GM18499 (cell line): ENCODE results near the gene RPL41.
"Not testable (repeated sequence)": the region's sequence is repeated elsewhere in the genome, so short reads cannot be mapped to it uniquely, and the experiment has no call there.

Experiments used
- ATAC-seq: cut with Tn5 transposase; IDR thresholded peaks from one replicate; pipeline ENCODE4 v1.9.1; 2021; ENCODE audit warnings: moderate number of reproducible peaks; ENCODE audit not compliant: insufficient read depth, unreplicated experiment

RPL41 gene

DNA sequence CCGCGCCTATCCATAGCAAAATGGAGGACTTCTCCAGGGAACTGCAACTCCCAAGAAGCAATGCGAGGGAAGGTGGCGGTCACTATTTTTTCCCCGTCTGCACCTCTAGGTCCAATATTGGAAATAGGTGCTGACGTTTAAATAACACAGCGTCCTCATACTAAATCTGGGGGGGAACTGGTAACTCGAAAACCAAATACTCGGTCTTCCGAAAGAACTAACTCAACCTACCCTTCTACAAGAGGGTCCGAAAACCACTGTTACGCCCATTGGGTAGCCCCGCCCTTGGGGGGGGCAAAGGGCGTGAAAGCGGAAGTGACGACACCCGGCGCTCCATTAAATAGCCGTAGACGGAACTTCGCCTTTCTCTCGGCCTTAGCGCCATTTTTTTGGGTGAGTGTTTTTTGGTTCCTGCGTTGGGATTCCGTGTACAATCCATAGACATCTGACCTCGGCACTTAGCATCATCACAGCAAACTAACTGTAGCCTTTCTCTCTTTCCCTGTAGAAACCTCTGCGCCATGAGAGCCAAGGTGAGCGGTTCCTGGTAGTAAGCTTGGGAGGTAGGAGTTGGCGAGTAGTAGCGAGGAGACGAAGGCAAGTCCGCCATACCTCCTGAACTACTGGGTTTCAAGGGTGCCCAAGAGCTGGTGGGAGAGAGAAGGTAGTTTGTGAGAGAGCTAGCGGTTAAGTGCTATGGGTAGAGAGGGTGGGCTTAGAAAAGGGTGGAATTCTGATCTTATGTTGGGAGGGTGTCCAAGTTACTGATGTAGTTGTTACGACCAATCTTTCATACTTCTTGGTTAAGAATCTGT, at the start of gene RPL41:
Gene RPL41, plus strand, starts transcription at position 367 of the 815 bp plus-strand sequence.
- peak; percentile 31 for ATAC-seq

DNA sequence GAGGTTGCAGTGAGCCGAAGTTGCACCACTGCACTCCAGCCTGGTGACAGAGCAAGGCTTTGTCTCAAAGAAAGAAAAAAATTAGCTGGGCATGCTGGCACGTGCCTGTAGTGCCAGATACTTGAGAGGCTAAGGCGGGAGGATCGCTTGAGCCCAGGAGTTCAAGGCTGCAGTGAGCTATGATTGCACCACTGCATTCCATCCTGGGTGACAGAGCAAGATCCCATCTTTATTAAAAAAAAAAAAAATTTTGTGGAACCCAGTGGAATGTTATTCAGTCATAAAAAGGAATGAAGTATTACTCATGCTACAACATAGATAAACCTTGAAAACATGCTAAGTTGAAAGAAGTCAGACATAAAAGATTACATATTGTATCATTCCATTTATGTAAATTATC, 44.8 kb upstream of the RPL41 start:
- no peak for ATAC-seq

DNA sequence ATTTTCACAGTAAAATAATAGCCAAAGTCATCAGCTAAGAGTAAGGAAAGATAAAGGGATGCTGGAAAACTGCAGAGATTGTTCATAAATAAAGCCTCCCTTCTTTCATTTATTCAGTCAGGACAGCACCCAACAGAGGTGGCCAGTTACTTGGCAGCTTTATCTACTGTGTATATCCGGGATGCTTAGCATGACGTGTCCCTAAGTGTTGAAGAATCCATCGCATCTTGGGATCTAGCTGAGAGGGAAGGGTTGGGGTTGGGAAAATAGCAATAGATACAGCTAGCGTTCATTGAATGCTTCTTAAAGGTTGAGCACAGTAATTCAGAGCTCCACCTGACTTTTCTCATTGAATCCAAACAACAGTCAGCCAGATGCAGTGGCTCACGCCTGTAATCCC, 42.0 kb upstream of the RPL41 start:
- no peak for ATAC-seq

DNA sequence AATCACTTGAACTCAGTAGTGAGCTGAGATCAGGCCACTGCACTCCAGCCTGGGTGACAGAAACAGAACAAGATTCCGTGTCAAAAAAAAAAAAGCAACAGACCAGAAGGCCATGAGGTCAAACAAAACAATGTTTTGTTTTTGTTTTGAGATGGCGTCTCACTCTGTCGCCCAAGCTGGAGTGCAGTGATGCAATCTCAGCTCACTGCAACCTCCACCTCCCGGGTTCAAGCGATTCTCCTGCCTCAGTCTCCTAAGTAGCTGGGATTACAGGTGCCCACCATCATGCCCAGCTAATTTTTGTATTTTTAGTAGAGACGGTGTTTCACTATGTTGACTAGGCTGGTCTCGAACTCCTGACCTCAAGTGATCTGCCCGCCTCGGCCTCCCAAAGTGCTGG, 38.5 kb upstream of the RPL41 start:
- ATAC-seq = not testable (repeated sequence)

DNA sequence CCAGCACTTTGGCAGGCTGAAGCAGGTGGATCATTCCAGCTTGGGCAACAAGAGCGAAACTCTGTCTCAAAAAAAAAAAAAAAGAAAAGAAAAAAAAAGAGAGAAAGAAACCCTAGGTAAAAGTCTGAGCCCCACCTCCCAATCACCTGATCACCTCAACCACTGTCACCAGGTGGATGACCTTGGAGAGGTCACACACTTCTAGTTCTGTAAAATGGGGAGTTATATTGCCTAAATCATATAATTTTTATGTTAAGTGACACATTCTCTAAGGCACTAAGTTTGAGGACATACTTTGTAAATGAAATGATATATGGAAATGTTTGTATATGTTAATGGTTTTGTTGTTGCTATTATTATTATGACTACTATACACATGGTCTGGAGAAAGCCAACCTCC, 38.0 kb upstream of the RPL41 start:
- ATAC-seq = no peak

DNA sequence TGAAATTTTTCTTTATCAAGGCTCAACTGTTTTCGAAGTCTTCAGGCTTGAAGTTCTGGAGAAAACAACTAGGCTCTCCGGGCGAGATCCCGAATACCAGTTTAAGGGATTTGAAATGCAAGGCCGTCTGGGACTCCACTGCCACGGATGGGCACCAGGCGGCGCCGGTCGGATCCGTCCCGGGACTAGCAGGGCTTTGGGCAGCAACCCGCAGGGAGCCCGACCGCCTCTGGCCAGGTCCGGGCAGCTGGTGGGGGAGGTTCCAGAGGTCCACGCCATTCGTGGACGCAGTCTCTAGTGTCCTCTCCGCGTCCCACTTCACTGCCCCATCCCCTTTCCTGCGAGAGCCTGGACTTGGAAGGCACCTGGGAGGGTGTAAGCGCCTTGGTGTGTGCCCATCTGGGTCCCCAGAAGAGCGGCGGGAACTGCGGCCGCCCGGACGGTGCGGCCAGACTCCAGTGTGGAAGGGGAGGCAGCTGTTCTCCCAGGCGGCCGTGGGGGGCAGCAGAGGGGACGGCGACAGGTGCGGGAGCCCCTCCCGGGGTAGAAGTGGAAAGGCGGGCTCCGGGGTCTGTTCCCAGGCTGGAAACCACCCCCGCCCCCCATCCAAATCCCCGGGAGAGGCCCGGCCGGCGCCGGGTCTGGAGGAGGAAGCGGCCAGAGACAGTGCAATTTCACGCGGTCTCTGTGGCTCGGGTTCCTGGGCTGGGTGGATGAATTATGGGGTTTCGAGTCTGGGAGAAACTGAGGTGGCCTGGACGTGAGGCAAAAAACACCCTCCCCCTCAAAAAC, 37.3 kb upstream of the RPL41 start:
- ATAC-seq = no peak

DNA sequence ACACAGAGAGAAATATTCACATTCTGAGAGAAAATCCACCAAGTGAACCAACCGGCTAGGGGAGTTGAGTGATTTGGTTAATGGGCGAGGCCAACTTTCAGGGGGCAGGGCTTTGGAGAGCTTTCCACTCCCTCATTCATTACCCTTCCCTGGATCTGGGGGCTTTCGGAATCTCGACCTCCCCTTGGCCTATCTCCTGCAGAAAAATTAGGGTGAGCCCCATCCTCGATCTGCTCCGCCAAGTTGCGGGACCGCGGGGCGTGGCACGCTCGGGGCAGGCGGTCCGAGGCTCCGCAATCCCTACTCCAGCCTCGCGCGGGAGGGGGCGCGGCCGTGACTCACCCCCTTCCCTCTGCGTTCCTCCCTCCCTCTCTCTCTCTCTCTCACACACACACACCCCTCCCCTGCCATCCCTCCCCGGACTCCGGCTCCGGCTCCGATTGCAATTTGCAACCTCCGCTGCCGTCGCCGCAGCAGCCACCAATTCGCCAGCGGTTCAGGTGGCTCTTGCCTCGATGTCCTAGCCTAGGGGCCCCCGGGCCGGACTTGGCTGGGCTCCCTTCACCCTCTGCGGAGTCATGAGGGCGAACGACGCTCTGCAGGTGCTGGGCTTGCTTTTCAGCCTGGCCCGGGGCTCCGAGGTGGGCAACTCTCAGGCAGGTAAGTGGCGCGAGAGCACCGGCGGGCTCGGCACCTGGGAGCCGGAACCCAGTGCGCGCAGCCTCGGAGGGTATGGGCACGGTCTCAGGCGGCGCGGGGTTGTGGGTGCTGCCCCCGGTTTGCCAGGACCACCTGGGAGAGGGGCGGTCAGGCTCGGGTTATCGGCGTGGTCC, 36.5 kb upstream of the RPL41 start, which contains the start of gene ERBB3:
Gene ERBB3, plus strand, starts transcription at position 443 of the 833 bp plus-strand sequence. Its CDS starts 136 bp downstream, at position 579.
- ATAC-seq = no peak

DNA sequence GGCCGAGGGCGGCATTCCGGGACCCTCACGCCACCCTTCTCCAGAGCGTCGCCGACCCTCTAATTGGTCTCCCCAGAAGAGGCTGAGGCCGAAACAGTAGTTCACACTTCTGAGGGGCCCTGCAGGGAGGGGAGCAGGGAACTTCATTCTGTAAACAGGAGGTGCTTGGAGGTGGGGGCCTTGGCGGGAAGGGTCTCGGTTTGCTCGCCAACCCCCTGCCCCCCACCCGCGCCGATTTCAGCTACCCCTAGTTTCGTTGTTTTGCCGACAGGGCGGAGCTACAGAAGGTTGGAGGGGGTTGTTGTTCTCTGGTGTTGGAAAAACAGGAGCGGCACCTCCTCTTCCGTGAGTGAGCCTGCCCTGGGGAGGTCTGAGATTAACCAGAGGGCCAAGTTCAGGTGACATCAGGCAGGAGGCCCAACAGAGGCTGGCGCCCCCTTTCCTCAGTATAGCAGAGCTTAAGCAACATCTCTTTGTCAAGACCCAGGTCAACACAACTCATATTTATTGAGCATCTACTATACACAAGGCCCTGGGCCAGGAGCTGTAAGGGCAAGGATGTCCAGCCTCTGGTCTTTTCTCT, 35.8 kb upstream of the RPL41 start:
- ATAC-seq = no peak

DNA sequence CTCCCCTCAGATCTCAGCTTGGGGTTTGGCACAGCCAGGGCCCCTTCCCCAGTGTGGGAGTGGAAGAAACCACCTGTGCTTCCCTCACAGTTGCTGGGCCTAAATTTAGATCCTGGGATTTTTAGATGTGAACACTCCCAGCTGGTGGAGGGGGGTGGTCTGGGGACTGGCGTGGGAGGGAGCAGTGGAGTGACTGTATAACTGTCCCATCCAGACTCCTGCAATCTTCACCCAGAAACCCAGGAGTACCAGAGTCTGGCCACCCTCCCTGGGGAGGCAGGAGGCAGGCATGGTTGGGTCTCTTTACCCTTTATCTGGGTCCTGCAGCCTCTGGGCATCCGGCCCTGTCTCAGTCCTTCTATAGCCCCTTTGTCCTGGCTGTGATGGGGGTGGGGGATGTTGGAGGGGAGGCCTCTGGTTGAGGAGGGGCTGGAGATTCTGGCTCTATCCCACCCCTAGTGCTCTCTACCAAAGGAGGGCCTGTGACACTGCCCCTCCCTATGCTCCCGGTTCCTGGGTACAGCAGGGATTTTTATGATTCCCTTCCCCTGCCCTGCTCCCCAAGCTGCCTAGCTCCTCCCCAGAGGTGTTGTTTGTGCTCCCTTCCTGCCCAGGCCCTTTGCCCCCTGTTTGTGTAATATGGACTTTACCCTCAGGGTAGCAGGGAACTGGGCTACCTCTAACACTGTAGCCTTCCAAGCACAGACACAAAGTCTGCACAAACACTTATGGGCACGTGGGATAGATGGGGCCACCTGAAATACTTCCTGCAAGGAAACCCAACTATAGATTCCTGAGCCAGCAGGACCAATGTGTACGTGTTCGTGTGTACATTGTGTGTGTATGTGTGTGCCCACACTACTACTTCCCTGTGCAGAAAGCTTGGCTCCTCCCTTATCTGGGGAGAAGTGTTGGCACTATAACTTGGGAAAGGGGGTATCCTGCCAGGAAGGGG, 34.8 kb upstream of the RPL41 start:
- ATAC-seq = no peak

DNA sequence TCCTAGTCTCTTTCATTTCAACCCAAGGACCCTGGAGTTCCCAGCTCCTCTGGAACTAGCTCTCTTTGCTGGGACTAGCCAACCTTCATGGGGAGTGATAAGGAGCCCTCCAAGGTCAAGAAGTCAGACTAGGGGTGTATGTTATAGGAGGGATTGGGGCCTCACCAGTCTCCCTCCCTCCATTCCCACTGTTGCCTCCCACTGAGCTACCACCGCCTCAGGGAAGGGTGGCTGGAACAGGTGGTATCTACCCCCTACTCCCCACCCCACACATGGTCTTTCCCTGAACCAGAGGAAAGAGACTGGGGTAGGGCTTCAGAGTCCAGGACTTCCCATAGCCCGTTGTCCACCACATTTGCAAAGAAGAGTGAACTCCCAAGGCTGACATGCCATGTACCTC, 34.1 kb upstream of the RPL41 start:
- ATAC-seq = no peak

DNA sequence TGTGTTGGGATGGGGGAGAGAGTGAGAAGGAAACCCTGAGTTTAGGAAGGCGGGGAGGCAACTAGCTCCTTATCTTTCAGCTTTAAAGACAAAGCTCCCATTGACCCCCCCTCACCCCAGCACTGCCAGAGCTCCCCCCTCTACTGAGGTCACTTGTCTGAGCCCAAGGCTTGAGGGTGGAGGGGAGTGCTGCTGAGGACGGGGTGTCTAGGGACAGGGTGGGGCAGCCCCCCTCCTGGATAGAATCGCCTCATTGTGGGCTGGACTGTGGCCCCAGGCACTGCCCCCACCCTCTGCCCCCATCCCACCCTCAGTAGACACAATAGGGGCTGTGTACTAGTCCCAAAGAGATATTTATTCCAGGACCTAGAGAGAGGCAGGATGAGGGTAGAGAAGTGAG, 33.5 kb upstream of the RPL41 start:
- no peak for ATAC-seq

DNA sequence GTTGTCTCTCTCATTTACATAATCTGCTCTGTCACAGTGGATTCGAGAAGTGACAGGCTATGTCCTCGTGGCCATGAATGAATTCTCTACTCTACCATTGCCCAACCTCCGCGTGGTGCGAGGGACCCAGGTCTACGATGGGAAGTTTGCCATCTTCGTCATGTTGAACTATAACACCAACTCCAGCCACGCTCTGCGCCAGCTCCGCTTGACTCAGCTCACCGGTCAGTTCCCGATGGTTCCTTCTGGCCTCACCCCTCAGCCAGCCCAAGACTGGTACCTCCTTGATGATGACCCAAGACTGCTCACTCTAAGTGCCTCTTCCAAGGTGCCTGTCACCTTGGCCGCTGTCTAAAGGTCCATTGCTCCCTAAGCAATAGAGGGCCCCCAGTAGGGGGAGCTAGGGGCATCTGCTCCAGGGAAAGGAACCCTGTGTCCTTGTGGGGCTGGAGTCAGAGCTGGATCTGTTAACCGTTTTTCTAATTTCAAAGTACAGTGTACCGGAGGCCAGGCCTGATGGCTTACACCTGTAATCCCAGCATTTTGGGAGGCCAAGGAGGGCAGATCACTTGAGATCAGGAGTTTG, 31.4 kb upstream of the RPL41 start:
- ATAC-seq = no peak

DNA sequence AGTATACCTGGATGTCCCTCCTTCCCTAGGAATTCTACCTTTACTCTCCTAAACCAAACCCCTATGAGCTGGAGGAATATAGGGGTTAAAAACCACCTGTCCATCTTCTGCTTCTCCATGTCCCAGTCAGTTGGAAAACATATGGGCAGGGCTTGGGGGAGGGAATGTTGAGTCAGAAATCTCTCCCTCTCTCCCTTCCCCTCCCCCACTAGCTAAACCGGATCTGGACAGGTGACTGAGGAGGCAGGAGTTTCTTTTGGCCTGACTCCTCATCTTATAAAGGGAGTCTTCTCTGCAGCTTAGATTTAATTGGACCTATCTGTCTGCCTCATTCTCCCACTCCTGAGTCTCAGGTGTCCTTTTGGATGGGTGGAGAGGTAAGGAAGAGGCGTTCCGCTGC, 30.3 kb upstream of the RPL41 start:
- ATAC-seq = no peak

DNA sequence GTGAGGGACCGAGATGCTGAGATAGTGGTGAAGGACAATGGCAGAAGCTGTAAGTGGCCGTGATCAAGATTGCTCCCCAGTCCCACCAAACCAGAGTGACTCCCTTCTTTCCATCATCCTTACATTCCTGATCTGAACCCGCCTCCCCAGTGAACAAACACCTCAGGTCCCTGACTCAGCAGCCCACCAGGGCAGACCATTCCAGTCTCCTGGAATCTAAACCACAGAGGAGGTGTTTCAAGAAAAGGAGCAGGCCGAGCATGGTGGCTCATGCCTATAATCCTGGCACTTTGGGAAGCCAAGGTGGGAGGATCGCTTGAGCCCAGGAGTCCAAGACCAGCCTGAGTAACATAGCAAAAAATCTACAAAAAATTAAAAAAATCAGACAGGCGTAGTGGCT, 29.8 kb upstream of the RPL41 start:
- no peak for ATAC-seq

DNA sequence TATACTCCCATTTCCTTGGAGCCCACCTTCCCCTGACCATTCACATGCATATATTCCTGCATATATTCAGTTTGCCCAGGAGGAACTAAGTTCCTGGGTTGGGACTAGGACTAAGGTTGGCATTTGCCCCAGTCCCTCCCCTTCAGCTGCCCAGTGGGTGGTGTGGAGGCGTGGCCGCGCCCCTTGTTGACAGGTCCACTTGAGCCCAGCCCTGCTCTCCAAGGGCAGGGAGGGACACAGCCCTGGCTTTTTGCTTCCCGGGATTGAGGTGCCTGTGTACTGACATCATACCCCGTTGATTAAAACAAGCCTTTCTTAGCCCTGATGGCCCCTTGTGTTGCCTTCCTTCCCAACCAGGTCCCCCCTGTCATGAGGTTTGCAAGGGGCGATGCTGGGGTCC, 29.2 kb upstream of the RPL41 start:
- ATAC-seq = no peak

DNA sequence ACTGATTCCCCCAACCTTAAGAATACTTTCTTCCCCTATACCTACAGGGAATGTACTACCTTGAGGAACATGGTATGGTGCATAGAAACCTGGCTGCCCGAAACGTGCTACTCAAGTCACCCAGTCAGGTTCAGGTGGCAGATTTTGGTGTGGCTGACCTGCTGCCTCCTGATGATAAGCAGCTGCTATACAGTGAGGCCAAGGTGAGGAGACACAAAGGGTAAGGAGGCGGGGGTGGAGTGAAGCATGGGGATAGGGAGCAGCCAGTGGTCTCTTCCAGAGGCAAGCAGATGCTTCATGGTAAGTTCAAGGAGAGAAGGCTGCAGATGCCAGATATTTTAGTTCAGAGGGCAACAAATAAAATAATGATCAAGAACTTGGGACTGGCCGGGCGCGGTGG, 18.7 kb upstream of the RPL41 start:
- no peak for ATAC-seq

DNA sequence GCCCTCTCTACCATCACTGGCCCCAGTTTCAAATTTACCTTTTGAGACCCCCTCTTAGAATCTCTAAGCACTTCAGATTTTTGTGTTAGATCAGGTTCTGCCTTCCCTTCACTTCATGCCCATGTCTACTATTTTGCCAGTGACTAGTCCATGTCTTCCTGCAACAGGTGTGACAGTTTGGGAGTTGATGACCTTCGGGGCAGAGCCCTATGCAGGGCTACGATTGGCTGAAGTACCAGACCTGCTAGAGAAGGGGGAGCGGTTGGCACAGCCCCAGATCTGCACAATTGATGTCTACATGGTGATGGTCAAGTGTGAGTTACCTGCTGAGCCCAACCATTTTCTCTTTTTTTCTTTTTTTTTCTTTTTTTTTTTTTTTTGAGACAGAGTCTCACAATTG, 17.8 kb upstream of the RPL41 start:
- ATAC-seq = no peak

DNA sequence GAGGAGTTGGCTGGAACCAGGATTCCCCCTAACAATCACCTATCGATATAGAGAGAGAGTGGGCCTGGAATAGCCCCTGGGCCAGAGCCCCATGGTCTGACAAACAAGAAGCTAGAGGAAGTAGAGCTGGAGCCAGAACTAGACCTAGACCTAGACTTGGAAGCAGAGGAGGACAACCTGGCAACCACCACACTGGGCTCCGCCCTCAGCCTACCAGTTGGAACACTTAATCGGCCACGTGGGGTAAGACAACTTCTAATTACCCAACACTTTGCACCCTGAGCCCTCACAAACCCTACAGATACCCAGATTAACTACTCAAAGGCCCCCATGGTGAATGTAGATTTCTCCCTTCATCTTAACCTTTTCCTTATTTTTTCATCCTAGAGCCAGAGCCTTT, 16.6 kb upstream of the RPL41 start:
- no peak for ATAC-seq

DNA sequence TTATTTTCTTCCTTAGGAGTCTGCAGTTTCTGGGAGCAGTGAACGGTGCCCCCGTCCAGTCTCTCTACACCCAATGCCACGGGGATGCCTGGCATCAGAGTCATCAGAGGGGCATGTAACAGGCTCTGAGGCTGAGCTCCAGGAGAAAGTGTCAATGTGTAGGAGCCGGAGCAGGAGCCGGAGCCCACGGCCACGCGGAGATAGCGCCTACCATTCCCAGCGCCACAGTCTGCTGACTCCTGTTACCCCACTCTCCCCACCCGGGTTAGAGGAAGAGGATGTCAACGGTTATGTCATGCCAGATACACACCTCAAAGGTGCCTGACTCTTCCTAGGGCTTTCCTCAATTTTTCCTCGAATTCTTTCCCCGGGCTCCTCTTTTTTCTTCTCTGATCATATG, 15.4 kb upstream of the RPL41 start:
- ATAC-seq = no peak
